Measurements from ENCODE around the gene PCBP3.
"Not testable (repeated sequence)": the region's sequence is repeated elsewhere in the genome, so short reads cannot be mapped to it uniquely, and the experiment has no call there.

Gene PCBP3

DNA sequence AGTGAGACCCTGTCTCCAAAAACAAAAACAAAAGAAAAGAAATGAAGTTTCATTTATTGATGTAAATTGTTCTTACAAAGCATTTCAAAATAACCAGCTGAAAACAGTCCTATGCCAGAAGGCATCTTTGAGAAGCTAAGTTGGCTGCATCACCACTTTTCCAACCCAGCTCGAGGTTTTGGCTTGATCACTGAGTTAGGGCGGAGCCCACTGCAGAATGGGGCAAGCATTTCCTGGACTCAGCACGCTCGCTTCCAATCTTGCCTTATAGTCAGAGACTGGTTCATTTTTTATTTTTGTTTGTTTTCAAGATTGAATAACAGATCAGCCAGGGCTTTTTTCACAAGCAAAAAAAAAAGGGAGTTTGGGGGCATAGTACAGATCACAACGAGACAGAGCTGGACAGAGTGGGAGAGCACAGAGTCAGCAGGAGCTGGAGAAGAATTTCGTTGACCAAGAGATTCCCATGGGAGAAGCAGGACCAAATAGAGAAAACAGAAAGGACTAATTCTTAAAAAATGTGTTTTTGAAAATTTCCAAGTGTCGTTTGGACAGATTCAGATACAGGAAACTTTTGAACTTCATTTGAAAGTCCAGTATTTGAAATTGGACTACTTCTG, 314.6 kb downstream of the PCBP3 start:
- DNase-seq, result no peak

DNA sequence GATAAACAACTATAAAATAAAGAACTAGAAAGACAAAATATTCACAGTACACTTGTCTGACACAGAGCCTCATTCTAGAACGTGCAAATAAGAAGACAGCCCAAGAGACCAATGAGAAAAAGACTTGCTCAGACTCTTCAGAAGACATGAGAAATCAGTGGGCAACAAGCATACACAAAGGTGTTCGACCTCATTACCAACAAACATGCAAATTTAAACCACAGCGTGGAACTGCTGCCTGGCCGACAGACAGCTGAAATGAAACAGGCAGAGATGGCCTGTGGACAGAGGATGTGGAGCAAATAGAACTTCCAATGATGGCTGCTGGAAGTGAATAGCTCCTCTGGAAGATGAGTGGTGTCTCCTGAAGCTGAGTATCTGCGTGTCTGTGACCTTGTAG, 315.7 kb downstream of the PCBP3 start:
- no peak for DNase-seq

DNA sequence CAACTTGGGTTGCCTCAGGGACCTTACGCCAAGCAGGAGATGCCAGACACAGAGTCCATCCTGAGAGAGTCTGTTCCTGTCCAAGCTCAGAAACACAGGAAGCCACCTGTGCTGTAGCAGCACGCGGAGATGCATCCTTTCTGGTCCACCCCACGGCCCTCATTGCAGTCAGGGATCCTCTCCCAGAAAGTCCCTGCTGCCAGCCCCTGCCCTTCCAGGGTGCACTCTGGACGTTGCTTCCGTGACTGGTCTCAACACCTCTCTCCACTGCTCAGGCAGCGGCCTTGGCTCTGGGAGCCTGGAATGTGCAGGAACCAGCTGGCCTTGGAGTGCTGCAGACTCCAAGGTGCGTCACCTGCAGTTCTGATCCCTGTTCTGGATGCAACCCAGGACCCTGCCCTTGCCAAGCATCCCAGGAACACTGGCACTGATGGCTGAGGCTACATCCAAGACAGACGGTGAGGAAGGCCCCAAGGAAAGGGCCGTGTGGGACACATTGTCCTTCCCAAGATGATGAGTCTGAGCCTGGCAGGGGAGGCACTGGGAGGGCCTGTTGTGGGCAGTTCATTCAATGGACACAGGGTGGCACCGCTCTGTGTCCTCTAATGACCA, 316.4 kb downstream of the PCBP3 start:
- no peak for DNase-seq

DNA sequence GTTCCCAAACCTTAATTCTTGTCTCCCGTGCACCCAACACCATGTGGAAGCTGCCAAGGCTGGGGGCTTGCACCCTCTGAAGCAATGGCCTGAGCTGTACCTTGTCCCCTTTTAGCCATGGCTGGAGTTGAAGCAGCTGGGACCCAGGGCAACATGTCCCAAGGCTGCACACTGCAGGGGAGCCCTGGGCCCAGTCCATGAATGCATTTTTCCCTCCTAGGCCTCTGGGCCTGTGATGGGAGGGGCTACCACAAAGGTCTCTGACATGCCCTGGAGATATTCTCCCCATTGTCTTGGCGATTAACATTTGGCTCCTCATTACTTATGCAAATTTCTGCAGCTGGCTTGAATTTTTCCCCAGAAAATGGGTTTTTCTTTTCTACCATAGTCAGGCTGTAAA, 317.9 kb downstream of the PCBP3 start:
- not testable (repeated sequence) for DNase-seq

DNA sequence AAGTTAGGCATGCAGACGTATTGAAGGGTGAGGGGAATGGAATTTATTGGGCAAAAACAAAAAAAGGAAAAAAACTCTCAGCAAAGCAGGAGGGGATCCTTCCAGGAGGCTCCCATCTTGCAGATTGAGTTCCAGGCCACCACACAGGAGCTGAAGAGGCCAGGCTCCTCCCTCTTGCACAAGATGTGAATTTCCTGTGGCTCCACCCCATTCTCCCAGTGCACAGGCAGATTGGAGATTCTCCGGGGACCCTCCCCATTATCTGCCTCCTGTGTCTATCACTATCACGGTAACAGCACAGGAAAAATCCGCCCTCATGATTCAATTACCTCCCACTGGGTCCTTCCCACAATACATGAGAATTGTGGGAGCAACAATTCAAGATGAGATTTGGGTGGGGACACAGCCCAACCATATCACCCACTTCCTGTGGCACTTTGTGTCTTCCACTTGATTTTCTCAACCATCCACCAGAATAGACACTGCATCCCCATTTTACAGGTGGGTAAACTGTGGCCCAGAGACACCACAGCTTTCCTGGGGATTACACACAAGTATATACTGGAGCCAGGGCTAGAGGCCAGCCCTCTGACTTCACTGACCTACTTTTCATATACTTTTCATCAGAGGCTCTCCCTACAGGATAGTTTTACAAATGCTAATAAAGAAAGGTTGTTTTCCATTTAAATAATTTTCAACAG, 319.2 kb downstream of the PCBP3 start:
- DNase-seq, result no peak

DNA sequence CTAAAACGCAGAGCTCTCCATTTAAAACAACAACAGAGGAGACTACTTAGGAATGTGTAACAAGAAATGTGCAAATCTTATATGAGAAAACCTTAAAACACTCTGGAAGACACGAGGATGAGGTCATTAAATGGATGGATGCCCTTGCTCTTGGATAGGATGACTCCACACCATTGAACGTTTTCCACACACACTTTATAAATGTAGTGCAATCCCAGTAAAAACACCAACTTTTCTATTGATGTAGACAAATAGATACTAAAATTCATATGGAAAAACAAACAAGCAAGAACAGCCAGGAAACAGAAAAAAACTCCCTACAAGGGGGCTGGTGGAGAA, 319.7 kb downstream of the PCBP3 start:
- no peak for DNase-seq

DNA sequence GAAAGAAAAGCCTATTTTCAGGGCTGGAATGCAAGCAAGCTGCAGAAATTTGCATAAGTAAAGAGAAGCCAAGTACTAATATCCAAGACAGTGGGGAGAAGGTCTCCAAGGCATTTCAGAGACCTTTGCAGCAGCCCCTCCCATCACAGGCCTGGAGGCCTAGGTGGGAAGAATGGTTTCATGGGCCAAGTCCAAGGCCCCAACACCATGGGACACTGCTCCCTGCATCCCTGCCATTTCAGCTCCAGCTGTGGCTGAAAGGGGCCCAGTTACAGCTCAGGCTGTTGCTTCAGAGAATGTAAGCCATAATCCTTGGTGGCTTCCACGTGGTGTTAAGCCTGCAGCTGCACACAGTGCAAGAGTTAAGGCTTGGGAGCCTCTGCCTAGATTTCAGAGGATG, 321.1 kb downstream of the PCBP3 start:
- DNase-seq, result no peak

DNA sequence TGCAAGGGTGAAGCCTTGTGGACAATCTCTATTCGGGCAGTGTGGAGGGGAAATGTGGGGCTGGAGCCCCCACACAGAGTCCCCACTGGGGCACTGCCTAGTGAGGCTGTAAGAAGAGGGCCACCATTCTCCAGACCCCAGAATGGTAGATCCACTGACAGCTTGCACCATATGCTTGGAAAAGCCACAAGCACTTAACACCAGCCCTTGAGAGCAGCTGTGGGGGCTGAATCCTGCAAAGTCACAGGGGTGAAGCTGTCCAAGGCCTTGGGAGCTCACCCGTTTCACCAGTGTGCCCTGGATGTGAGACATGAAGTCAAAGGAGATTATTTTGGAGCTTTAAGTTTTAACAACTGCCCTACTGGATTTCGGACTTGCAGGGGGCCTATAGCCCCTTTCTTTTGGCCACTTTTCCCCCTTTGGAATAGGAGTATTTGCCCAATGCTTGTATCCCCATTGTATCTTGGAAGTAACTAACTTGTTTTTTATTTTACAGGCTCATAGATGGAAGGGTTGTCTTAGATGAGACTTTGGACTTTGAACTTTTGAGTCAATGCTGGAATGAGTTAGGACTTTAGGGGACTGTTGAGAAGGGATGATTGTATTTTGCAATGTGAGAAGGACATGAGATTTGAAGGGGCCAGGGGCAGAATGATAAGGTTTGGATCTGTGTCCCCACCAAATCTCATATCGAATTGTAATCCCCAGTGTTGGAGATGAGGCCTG, 321.7 kb downstream of the PCBP3 start:
- DNase-seq, result no peak

DNA sequence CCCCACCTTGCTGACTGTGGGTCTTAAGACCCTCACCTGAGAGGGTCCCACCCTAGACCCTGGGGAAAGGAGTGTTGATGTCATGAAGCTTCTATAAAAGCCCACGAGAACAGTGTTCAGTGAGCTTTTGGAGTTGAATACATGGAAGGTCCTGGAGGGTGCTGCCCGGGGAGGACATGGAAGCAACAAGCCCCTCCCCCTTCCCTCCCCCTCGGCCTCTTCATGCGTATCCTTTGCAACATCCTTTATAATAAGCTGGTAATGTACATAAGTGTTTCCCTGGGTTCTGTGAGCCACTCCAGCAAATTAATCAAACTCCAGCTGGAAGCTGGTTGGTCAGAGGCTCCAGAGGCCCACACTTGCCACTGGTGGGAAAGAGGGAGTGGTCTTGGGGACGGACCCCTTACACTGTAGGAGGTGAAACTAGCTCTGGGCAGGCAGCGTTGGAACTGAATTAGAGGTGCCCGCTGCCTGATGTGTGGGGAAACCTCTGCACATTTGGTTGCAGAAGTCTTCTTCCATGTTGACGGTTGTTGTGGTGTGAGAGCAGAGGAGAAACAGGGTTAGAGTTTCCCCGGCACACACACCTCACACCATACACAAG, 323.4 kb downstream of the PCBP3 start:
- DNase-seq, result no peak

DNA sequence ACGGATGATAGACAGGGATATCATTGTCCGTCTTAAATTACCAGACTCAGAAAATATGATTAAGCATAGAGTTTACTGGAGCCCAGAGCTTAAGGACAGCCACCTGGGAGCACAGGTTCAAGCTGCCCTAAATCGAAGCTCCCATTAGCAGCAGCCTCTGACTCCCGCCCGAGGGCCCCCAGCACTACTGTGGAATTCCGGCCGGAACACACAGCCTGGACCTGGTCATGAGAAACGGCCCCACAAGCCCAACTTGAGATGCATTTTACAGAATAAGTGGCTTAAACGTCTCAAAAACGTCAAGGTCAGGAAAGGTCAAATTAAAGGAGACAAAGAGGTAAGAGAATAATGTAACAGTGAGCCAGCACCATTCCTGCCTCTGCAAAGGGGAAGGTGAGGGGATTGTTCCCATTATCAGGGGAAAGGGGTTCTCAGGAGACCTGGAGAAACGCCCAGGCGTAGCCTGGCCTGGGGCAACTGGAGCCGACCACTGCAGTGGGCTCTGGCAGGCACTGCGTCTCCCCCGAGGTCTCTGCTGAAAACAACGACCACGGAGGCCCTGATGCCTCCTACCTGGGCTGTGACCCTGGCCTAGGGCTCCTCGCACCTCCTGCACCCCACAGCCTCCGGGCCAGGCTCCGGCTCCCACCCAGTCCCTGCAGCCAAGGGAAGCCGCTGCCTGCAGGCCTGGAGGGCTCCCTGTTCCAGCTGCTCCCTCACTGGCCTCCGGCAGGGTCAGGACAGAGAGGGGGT, 326.6 kb downstream of the PCBP3 start:
- no peak for DNase-seq

DNA sequence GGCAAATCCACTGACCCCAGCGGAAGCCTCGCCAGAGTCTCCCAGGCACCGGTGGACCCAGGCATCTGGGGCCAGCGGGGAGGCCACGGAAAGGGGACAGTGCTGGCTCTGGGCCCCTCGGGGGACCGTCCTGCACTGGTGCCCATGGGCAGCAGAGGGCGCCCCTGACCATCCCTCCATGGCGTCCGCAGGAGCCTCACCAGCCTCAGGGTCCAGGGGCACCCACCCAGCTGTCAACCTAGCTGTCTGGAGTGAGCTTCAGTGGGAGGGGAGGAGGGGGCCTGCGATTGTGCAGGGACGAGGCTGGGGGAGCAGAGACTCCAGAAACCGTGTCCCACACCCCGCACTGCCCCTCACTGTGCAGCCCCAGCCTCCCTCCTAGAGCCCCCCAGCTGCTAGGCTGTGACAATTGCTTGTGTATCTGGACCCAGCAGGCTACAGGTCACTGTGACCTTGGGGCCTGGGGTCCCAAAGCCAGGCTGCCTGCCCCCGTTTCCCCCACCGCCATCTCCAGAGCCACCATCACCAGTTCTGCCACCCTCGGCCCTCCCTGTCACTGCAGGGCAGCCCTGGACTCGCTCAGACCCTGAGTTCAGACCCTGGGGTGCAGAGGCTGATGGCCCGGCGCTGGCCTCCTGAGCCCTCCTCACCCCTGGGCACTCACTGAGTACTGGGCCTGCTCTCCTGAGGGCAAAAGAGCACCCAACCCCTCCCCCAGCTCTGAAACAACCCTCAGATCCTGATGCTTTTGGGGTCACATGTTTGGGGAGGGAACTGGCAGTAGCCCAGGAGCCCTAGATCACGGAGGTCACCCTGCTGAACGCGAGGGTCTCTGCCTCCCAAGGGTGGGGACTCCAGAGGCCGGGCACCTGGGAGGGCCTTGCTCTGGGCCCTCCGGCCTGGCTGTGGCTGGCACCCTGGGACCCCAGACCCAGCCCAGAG, 327.4 kb downstream of the PCBP3 start:
- DNase-seq, result peak; percentile 43

DNA sequence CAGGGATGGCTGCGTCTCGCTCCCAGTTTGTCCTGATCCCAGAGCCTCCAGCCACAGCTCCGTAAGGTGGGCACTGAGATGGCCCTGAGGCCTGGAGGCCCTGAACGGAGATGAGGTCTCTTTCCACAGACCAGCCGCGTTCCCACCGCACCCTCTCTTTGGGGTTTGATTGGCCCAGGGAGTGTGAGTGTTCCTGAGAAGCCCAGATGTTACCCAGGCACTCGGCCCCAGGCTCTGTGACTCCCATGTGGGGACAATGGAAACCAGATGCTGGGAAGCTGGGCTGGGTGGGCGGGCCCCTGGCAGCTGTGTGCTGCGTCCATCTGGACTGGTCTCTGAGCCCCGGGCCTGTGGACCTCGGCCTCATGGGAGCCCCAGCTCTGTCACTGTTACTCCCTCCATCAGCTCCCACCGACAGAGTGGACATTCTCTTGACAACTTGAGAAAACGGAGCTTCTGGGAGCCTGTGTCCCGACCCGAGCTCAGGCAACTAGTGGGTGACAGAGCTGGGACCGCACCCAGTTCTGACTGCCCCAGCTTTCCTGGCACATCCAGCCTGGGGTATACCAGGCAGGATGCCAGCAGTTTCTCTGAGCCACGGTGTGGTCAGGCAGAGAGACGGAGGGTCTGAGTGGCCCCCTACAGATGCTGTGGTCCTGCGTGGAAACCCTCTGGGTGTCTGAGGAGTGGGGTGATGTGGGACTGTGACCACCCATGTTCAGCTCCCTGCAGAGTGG, 328.3 kb downstream of the PCBP3 start:
- no peak for DNase-seq

DNA sequence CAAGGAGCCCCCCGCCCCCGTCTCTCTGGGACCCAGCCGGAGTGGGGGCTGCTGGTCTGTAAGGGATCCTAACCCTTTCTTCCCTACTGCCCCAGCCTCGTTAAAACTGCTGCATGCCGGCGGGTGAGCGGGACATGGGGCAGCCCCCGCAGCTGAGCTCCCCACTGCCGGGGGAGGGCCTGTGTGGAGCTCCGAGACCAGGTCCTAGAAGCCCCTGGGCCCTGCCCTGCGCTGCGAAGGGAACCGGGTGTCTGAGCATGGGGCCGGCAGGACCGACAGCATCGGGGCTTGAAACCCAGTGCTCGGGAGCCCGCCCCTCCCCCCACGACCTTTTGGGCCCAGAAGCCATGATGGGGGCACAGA, 328.8 kb downstream of the PCBP3 start:
- no peak for DNase-seq

DNA sequence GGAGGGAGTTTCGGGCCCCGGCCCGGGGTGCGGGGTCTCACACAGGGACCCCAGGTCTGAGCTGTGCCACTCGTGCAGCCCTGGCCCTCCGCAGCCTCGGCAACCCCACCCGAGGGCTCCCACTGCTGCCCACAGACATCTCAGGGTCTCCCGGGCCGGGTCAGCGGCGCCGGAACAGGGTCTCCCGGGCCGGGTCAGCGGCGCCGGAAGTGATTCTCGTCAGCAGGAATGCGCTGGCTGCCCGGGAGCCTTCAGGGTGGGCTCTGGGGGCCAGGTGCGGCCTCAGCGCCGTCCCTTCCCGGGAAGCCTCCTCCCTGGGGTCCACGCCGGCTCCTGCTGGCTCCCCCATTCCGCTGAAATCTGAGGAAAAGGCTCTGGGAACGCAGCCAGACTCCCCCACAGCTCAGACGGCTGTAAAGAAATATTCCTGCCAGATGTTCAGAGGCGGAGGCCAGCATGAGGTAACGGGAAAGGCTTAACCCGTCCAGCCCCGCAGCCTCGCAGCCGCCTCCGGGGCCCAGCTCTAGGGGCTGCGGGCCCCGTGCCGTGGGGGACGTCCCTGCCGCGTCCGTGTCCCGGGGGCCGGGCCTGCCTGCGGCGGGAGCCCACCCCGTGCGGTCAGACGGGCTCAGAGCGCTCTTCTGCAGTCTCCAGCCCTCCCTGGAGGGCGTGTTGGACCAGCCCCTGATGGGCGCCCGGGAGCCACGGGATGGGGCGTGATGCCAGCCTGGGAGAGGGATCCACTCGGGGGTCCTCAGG, 329.4 kb downstream of the PCBP3 start:
- DNase-seq, result no peak

DNA sequence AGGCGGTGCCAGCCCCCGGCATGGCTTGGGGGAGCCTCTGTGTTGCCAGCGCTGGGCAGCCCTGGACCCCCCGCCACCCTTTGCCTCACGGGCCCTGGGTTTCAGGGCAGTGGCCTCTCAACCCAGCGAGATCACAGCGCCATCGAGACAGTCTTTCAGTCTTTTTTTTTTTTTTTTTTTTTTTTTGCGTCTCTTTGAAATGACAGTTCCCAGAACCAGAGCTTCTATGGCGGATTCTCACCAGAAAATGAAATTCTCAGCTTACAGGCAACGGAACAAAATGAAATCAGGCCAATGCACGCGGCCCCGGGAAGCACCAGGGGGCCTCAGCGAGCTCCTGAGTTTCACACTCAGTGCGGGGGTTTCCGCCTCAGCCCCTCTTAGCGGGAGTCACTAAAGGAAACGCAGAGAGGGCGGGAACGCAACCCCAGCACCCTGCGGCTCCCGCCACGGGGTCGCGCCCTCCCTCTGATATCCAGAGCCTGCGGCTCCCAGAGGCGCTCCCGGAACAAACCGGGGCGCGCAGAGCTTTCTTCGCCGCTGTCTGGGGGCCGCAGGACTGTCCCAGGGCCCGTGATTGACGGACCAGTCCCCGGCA, 330.0 kb downstream of the PCBP3 start:
- DNase-seq, result peak; percentile 75

DNA sequence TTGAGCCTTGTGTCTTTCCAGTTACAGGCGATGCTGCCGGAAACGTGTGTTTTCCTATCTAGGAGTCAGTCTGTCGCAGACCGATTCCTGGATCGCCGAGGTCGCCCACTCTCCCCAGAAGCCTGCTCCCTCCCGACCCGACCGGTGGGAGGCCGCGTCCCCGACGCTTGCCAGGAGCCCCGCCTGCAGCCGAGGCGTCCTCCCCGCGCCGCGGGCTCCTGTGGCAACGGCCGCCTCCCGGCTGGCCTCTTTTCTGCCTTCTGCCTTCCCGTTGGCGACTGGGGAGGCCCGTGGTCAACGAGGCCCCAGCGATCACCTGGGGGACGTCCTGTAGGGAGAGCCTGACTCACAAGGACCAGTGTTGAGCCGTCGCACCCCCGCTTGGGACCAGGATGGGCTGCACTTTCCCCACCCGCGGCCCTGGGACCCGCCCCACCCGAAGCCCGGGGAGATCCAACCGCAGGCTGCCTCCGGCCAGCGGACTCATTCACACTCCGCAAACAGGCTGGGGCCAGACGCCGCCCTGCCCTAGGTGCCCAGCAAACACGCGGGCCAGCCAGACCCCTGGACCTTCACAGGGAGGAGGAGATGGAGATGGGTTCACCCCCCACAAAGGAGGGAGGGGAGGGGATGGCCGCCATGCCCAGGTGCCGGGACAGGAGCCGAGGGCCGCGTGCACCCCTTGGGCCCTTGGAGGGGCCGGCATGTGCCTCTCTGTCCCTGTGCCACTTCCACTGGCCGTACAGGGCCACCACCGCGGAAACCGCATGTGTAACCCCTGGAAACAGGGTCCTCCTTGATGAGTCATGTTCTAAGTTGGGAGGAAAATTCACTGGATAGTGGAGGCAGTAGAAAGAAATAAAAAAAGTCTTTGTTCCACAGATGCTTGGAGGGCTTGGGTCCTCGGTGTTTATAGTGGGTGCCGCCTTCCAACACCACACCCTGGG, 330.8 kb downstream of the PCBP3 start:
- DNase-seq, result no peak

DNA sequence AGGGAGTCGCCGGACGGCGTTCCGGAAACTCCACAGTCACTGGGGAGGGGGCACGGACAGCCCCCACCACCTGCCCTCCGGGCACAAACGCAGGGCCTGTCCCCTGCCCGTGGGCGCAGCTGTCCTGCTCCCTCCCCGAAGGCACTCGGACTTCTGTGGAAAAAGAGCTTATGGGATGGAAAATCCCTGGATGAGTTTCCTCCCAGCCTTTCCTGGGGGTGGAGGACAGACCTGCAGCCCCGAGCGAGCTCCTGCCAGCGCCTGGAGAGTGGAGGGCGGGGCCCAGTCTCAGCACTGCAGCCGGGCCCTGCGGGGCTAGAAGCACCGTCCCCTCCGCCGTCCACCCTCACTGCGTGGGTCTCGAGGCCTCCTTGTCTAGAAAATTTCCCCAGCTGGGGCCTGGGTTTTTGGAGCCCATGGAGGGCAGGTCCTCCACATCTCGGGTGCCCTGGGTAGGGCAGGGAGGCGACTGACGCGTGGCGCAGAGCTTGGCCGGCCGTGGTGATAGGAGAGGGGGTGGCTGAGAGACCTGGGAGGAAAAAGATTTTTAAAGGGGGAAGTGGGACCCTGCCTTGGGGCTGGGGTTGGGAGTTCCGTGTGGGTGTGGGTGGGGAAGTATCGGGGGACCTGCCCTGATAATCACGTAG, 331.6 kb downstream of the PCBP3 start:
- no peak for DNase-seq
